HG03159 (cell line): Measurements from ENCODE around the gene ADGRV1.
A peak's percentile ranks its signal among the peaks of the same experiment; 100 is the strongest.

Source experiments
- ATAC-seq: cut with Tn5 transposase; IDR thresholded peaks from one replicate; pipeline ENCODE4 v1.9.1; 2021; ENCODE audit warnings: mild to moderate bottlenecking, moderate library complexity; ENCODE audit not compliant: unreplicated experiment

ADGRV1 gene, protein sequence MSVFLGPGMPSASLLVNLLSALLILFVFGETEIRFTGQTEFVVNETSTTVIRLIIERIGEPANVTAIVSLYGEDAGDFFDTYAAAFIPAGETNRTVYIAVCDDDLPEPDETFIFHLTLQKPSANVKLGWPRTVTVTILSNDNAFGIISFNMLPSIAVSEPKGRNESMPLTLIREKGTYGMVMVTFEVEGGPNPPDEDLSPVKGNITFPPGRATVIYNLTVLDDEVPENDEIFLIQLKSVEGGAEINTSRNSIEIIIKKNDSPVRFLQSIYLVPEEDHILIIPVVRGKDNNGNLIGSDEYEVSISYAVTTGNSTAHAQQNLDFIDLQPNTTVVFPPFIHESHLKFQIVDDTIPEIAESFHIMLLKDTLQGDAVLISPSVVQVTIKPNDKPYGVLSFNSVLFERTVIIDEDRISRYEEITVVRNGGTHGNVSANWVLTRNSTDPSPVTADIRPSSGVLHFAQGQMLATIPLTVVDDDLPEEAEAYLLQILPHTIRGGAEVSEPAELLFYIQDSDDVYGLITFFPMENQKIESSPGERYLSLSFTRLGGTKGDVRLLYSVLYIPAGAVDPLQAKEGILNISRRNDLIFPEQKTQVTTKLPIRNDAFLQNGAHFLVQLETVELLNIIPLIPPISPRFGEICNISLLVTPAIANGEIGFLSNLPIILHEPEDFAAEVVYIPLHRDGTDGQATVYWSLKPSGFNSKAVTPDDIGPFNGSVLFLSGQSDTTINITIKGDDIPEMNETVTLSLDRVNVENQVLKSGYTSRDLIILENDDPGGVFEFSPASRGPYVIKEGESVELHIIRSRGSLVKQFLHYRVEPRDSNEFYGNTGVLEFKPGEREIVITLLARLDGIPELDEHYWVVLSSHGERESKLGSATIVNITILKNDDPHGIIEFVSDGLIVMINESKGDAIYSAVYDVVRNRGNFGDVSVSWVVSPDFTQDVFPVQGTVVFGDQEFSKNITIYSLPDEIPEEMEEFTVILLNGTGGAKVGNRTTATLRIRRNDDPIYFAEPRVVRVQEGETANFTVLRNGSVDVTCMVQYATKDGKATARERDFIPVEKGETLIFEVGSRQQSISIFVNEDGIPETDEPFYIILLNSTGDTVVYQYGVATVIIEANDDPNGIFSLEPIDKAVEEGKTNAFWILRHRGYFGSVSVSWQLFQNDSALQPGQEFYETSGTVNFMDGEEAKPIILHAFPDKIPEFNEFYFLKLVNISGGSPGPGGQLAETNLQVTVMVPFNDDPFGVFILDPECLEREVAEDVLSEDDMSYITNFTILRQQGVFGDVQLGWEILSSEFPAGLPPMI (N-terminal part only)

DNA sequence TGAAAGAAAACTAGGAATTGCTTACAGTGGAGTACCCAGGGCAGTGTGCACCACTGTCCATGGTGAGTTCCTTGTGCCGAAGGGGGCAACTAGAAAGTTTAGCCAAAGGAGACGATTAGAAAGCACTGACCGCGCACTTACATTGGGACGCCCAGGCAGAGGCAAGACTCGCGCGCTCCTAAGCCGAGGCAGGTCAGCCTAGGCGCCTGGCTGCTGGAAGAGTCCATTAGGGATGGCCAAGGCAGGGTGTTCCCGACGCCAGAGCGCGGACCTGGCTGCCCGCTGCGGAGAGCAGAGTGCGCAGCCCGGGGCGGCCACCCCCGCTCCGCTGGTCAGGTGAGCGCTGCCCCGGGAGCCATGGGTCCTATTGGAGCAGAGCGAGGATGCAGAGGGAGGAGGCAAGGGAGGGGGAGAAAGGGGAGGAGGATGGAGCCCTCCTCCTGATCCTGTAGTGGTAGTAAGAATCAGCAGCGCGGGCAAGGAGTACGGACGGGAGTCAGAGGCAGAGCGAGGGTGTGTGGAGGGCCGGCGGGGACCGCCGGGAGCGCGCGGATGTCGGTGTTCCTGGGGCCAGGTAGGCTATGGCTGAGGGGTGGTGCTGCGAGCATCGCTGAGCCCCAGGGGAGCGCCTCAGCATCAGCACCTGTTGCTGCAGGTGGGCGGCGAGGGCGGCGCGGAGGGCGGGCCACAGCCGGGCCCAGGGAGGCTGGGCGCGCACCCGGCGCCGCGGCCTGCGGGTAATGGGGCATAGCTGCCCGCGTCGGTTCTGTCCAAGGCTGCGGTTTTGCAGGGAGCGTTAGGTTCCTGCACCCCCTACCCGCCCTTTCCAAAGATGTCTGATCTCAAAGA, at the start of gene ADGRV1:
ADGRV1 (plus strand) TSS at position 454 of the 849 bp plus-strand sequence; CDS start at position 553, 99 bp downstream.
- ATAC-seq, result peak; percentile 46

DNA sequence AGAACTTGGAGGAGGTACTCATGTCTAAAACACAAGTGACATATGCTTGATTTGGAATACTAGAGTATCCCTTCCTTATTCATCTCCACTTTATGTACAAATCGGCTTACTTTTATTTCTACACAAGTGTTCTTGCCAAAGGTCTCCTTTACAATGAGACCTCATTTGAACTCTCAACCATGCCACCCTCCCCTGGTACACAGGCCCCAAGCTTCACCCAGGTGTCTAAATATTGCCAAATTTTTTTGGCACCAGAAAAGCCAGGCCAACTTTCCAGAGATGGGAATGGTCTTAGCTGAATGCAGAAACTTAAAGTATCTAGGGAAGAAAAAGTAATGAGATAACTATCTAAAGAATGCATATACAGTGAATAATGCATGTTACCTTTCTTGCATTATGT, 48.2 kb upstream of the ADGRV1 start:
- ATAC-seq, result no peak

DNA sequence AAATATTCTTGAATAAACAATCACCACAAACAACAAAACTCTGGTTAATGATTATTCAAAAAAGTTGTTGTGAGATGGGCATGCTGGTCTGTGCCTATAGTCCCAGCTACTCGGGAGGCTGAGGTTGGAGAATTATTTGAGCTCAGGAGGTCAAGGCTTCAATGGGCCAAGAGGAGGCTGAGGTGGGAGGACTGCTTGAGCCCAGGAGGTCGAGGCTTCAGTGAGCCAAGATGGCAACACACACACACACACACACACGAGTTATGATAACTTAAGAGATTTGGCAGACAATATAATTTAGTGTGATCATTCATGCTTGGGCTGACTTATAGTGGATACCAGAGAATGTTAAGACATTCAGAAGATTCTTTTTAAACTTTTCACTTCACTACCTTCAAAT, 44.1 kb upstream of the ADGRV1 start:
- ATAC-seq, result no peak

DNA sequence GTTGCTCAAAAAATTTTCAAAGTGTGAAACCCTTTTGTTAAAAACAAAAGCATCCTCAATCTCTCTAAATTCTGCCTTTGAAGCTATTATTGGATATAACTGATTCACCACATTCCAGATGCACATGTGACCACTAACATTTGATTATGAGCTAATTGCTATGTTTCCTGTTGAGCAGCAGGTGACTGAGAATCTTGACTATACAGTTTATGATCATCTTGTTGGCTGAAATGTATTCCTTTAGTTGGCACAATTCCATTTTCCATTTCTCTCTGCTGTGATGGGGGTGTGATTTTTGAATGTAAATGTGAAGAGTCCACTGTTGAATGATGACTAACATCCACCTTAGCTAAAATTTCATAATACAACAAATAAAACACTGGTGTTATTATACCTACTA, 39.9 kb upstream of the ADGRV1 start:
- ATAC-seq, result no peak

DNA sequence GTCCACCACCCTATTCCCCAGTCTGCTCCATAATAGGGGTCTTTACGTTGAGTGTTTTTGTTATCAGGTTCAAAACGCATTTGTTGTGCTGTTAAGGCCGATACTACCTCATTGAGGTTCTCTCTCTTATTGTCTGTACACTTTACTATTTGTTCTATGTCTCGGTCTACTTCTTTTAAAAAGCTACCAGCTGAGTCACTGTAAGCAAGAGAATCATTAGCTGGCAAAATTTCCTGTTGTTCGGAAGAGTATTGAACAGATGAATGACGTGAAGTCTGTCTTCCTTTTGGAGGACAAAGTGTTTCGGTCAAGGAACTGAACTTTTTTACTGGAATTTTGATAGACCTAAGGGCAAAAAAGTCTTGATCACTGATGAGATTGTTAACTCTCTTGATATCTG, 39.5 kb upstream of the ADGRV1 start:
- no peak for ATAC-seq

DNA sequence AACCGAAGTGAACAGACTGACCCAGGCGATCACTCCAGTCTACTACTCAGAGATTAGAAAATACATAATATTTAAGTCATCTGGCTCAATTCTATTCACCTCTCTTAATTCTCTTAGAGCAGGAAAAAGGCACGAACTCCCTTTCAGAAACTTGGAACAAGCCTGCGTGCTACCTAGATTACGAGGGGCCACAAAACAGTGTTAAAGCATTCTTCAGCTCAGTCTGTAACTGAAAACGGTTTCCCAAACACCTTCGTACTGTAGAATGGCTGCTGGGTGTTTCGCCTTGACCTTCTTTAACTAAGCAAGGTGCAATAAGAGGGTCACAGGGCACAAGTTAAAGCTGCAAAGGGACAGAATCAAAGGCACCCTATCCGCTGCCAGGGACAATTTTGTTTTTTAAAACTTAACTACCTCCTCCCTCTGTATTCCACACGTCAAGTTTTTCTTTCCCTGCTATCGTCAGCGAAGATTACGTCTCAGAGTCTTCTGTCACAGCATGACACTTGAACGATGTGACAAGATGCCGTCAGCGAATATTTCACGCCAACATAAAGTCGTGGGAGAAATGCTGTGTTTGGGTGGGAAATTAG, 29.9 kb upstream of the ADGRV1 start:
- ATAC-seq, result peak; percentile 3

DNA sequence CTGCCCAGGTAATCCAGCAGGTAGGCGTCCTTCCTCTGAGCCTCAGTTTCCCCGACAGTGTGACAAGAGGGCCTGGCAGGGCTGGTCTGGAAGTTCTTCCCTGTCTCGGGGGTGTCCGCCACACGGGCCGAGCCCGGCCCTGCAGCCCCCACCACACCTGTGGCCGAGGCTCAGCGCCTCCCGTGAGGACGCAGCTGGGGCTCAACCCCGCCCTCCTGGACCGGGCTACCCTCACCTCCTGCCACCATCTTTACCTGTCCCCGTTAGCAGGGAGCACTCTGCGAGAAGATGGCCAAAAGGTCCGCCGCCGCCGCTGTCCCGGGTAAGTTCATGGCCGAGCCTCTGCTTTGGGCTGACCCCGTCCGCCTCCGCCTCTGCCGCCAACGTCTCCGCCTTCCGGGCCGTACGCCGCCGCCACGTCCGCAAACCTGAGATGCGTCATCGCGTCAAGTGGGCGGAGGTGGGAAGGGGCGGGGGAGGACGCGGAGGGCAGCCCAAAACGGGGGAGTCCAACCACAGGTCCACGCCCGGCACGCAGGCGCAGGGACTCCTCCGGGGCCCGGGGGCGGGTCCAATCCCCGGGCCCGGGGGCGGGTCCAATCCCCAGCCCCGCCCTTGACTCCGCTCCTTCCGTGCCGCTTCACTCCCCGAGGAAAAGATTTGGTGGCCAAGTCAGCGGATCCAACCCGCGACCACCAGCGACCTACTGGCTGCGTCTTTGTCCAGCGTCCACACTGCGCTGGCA, 29.2 kb upstream of the ADGRV1 start, which contains the start of gene LYSMD3:
LYSMD3 (minus strand) TSS at position 391 of the 745 bp plus-strand sequence. CDS start 4,295 bp downstream, outside the sequence.
- peak; percentile 88 for ATAC-seq

DNA sequence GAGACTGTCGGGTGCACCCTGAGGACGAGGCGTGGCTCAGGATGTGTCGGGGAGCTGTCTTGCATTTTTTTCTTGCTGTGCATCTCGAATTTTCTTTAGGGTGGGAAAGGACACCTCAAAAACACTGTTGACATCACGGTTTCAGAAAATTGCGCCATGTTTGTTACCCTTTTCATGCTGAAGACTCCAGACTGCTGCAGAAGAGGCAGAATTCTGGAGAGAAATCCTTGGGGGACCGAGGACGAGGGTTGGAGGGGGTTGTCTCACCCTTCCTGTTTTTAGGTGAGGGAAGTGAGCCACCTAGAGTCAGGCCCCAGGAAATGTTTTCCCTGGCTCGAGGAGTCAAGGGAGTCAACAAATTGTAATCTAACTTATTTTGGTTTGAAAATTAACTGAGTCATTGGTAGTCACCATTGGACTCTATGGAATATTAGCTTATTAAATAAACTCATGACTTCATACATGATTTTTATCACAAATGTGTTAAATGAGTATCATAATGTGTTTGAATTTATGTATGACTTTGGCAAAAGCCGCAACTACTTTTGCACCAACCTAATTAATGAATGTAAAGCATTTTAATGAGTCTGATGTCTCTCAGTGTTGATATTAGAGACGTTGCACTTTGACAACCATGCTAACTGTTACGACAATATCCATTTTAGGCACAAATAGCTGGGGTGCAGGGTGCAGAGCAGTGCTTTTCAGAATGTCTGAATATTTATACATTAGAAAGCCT, 28.5 kb upstream of the ADGRV1 start:
- ATAC-seq, result peak; percentile 58

DNA sequence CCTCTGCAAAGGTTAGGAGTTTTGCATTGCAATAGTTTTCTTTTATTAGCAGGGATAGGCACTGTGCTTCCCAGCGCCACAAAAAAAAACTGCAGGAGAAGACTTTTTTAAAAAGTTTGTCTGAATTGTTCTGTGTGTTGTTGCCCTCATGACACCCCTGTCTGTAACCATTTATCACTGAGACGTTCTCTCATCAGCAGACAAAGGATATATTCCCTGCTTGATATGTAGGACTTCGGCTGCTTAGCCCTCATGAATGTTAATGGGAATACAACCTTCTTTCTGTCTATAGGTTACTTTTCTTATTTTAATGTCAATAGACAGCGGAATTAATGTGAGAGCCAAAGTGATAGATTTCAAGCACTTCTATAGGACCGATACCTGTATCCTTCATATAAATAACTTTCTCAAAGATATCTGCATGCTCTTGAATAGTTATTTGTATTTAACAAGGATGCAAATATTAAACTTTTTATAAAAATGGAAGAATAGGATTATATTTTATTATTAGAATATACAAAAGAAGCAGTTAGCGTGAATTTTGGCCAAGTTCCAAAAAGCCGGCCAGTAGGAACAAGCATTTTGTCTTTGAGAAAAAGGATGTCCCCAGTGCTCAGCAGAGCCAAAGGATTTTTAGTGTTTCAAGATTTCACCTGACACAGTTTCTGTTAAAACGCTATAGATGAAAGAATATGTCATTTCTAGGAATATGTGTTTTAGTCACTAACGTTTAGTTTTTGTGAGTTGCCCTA, 27.7 kb upstream of the ADGRV1 start:
- ATAC-seq, result no peak

DNA sequence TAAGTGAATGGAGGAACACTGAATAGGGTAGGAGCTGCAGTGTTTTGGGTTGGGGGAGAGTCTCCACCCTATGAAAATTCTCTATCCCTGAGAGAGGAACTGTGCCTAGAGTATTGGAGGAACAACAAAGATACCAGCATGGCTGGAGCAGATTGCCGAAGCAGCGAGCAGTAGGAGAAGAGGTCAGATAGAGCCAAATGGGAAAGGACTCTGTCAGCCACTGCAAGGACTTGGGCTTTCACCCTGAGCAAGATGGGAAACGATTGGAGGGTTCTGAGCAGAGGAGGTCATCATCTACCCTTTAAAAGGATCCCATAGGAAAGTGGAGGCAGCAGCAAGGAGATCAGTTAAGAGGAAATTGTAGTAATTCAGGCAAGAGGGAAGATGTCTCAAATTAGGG, 24.8 kb upstream of the ADGRV1 start:
- ATAC-seq, result no peak

DNA sequence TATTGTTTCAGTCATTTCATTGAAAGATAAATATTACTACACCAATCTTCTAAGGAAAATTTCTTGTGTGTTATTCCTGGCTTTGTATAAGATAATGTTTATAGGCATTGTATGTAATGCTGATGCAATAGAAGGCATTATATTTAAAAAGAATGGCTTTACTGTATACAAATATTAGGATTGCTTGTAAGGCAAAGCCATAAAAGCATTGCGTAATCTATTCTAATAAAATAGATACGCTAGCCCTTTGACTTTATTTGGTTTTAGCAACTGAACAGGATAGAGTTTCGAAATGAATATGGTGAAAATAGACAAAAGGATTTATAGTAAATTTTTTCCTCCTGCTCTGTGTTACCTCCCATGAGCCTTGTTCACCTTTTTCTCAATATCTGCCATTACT, 23.7 kb upstream of the ADGRV1 start:
- ATAC-seq, result no peak

DNA sequence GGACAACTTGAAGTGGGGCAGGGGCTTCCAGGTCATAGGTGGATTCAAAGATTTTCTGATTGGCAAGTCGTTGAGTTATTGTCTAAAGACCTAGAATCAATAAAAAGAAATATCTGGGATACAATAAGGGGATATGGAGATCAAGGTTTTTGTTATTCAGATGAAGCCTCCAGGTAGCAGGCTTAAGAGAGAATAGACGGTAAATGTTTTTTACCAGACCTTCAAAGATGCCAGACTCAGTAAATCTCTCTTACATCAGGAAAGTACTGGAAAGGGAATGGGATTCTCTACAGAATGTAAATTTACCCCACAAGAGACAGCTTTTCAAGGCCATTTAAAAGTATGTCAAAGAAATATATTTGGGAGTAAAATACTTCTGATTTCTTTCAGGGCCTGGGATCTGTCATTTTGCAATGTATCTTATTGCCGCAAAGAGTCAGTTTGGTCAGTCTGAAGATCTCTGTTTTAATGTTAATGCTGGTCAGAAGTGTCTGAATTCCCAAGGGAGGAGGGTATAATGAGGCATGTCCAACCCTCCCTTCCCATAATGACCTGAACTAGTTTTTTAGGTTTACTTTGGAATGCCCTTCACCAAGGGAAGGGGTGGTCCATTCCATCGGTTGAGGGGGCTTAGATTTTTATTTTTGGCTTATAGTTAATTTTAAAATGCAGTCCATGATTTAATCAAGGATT, 15.6 kb upstream of the ADGRV1 start:
- no peak for ATAC-seq

DNA sequence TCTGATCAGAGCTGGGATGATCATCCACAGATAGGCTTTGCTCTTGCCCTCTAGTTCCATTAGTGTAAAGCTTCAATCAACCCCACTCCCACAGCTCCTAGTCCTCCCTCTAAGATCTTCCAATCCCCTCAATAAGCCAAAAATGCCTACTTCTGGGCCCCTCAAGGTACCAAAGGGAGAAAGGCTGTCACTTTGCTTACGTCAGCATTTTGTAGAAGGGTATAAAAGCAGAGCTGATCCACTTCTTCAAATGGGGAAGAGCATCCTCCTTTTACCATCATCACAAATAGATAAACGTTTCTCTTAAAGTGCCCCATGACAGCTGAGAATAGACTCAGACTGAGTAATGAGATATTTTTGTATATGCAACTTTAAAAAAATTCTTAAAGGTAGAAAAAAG, 13.1 kb upstream of the ADGRV1 start:
- ATAC-seq, result no peak

DNA sequence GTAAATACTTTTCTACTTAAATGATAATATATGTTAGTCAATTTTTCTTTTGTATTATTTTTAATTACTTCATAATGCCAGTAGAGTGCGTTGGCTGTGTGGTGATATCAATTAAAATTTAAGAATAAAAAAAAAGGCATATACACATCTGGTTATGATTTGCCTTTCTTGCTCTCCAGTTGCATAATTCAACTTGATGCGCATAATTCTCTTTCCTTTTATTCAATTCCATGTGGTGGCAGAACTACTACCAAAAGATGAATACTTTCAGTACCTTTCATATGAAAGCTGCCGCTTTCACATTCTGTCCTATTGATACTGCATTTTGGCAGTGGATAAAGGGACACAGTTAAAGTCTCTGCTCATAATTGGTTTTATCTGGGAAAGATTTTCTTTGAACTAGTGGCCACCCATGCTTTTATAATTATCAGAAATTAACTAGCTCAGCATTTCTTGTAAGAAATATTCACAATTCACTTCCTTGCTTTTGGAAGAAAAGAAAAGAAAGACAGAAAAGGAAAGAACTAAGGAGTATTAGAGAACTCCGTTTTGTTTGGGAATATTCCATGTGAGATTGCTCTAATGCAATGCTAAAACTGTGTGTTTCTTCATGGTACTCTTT, 12.3 kb upstream of the ADGRV1 start:
- ATAC-seq, result no peak

DNA sequence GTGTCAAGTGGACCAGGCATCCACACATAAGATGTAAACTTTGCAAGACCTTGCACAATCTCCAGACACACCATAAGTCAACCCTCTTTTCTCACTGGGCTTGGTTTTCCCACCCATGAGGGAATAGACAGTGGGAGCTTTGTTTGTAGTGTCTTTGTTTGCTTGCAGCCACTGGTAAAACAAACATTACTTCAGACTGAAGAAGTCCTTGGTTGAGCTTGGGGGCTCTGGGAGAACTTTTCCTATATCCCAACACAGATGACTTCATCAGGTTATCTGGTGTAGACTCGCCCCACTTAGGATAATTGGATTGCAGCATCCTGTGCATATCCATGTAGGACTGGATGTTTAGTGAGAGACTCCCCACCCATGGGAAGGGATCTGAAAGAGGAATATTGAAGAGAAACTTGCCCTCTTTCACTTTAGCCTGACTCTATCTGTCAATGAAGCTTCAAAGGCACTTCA, 11.5 kb upstream of the ADGRV1 start:
- ATAC-seq, result no peak

DNA sequence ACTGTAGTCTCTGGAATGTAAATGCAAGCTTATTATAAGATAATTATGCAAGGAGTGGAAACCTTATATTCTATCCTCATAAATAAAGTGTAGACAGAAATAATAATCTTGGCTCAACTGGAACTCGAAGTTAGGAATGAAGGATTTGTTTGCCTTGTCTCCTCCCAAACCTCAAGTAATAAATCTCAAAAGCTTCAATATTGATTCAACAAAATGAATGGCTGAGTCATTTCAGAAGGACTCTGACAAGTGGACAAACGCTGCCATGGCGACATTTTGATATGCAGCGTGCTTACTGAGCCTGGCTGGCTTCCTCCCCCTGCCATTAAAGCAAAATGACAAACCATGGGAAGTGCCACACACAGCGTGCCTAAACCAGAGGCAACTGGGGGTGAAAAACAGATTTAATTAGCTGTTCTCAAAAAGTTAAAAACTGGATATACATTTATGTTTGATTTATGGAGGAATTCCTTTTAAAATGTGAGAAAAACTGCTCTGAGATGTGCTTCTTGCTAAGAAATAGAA, 10.5 kb upstream of the ADGRV1 start:
- no peak for ATAC-seq
